K562 (cell line): ENCODE results near the gene PHYHD1. TPM values are rescaled to one million over a fixed set of nuclear protein-coding genes. Genes with fewer than 3 reads are reported as not detected.

Experiments used
- ATAC-seq: fragments of 200-7000 bp; cut with Tn5 transposase; 3 replicates; pipeline ENCODE4 v1.9.1; 2020; ENCODE audit warnings: moderate library complexity
- BruUV-seq: library from RNA; stranded (reverse); fragments of 400-500 nt; replicated peaks from 2 replicates; lab custom pipeline; 2021; lab: Mats Ljungman, UMichigan
- CTCF ChIA-PET: fragments of 300-600 bp; formaldehyde crosslinking; extraction: SDS; loops from one replicate; lab custom pipeline; 2021; ENCODE audit warnings: low intra/inter-chr PET ratio; lab: Yijun Ruan, JAX
- POLR2A ChIA-PET: fragments of 300-600, 350-650 bp; sonication (Branson Sonifier 250); formaldehyde crosslinking; extraction: SDS; loops from one replicate; lab custom pipeline; 2021; ENCODE audit warnings: antibody characterized with exemption, inconsistent platforms; lab: Yijun Ruan, JAX
- DNase-seq, 4 experiments: peaks; one replicate each; pipeline versions ENCODE4 v3.0.0 to v3.0.0-alpha.2; 2011 to 2018; ENCODE audit warnings: low spot score in 3 of 4, mixed read lengths in 3 of 4; ENCODE audit errors: extremely low read depth in 1 of 4
- FAIRE-seq: peaks from 2 replicates; lab custom pipeline; 2011; peaks lifted over from hg19 to GRCh38; lab: Jason Lieb, UNC
- H2AFZ ChIP-seq: 2 replicates; pipeline ENCODE4 v1.6.0; 2011; ENCODE audit warnings: low read depth, low read length, control low read depth, inconsistent platforms
- H3K27ac ChIP-seq: fragments of 200-600 bp; 3 replicates; pipeline ENCODE4 v1.8.0; 2011; ENCODE audit warnings: low read depth, mild to moderate bottlenecking, control low read depth, inconsistent platforms, low read length, moderate library complexity, mixed read lengths; ENCODE audit errors: extremely low read depth
- H3K27me3 ChIP-seq, 2 experiments: fragments of 300-600 bp in 1 of 2; 2 replicates in 1 of 2; 3 replicates in 1 of 2; pipeline versions ENCODE4 v1.6.0 to v1.8.0; 2011; ENCODE audit warnings: inconsistent platforms in 2 of 2, low read length in 2 of 2, mild to moderate bottlenecking in 1 of 2, mixed read lengths in 1 of 2, moderate library complexity in 1 of 2; ENCODE audit not compliant: control insufficient read depth in 2 of 2, insufficient read depth in 2 of 2
- H3K36me3 ChIP-seq: fragments of 300-600 bp; 3 replicates; pipeline ENCODE4 v1.8.0; 2011; ENCODE audit warnings: mild to moderate bottlenecking, low read length, inconsistent platforms; ENCODE audit not compliant: control insufficient read depth, insufficient read depth
- H3K4me1 ChIP-seq, 2 experiments: fragments of 200-600 bp in 1 of 2; replicated peaks in 1 of 2; 2 replicates in 1 of 2; 3 replicates in 1 of 2; pipeline versions ENCODE4 v1.5.1 to v1.8.0; 2011; ENCODE audit warnings: inconsistent platforms in 2 of 2, low read length in 2 of 2, mild to moderate bottlenecking in 1 of 2, mixed read lengths in 1 of 2, moderate library complexity in 1 of 2; ENCODE audit not compliant: control insufficient read depth in 2 of 2, insufficient read depth in 2 of 2
- H3K4me2 ChIP-seq: 2 replicates; pipeline ENCODE4 v1.6.1; 2011; ENCODE audit warnings: low read length, control low read depth, inconsistent platforms, mixed read lengths; ENCODE audit not compliant: insufficient read depth
- H3K4me3 ChIP-seq: fragments of 200-600 bp; sonication (generic), shearing (Covaris generic); 2 replicates; pipeline ENCODE4 v1.5.1; 2016; ENCODE audit warnings: control low read depth, inconsistent platforms
- H3K79me2 ChIP-seq: fragments of 200-600 bp; 3 replicates; pipeline ENCODE4 v1.8.0; 2011; ENCODE audit warnings: low read length, inconsistent platforms; ENCODE audit not compliant: control insufficient read depth, insufficient read depth
- H3K9ac ChIP-seq, 2 experiments: 2 replicates each; pipeline versions ENCODE4 v1.6.0 to v1.6.1; 2011; ENCODE audit warnings: low read depth in 2 of 2, low read length in 2 of 2, control low read depth in 1 of 2, inconsistent platforms in 1 of 2, mild to moderate bottlenecking in 1 of 2, mixed read lengths in 1 of 2; ENCODE audit not compliant: insufficient read depth in 1 of 2
- H3K9me1 ChIP-seq: one replicate; pipeline ENCODE4 v1.6.0; 2011; ENCODE audit warnings: inconsistent platforms, mild to moderate bottlenecking, low read length, moderate library complexity; ENCODE audit not compliant: control insufficient read depth, insufficient read depth
- H3K9me3 ChIP-seq: replicated peaks from 2 replicates; pipeline ENCODE4 v1.5.1; 2011; ENCODE audit warnings: low read depth, low read length, inconsistent platforms; ENCODE audit not compliant: control insufficient read depth, insufficient read depth
- H4K20me1 ChIP-seq: replicated peaks from 2 replicates; pipeline ENCODE4 v1.6.1; 2011; ENCODE audit warnings: low read length, inconsistent platforms, mixed read lengths; ENCODE audit not compliant: control insufficient read depth, insufficient read depth
- HMGN3 ChIP-seq: IDR thresholded peaks from 2 replicates; pipeline ENCODE4 v1.6.1; 2011; ENCODE audit warnings: borderline replicate concordance, low read depth, mild to moderate bottlenecking, mixed read lengths, low read length; ENCODE audit not compliant: insufficient read length; ENCODE audit errors: extremely low read depth
- IFI16 ChIP-seq: fragments of 250-450 bp; sonication (Bioruptor Pico); IDR thresholded peaks from 2 replicates; pipeline ENCODE4 v2.1.2; 2022; ENCODE audit warnings: mild to moderate bottlenecking, inconsistent platforms
- LCOR ChIP-seq: sonication (generic); formaldehyde crosslinking; IDR thresholded peaks from 2 replicates; pipeline ENCODE4 v1.8.0; 2022; ENCODE audit warnings: mild to moderate bottlenecking, missing genetic modification reagents
- NFIC ChIP-seq: fragments of 450-650 bp; IDR thresholded peaks from 2 replicates; pipeline ENCODE4 v1.6.1; 2017; ENCODE audit warnings: mild to moderate bottlenecking, inconsistent platforms
- ZNF140 ChIP-seq: fragments of 250-450 bp; sonication (Bioruptor Pico); IDR thresholded peaks from 2 replicates; pipeline ENCODE4 v1.8.0; 2021; ENCODE audit warnings: moderate library complexity, mild to moderate bottlenecking, inconsistent platforms
- ZNF583 ChIP-seq: fragments of 250-450 bp; sonication (Bioruptor Pico); IDR thresholded peaks from 2 replicates; pipeline ENCODE4 v1.4.0; 2020
- whole genome bisulfite sequencing: fragments of 100-300 bp; shearing (Covaris generic); methylation state at CpG from one replicate; pipeline ENCODE4 v1.1.6; 2016; ENCODE audit warnings: low coverage, mixed read lengths; ENCODE audit not compliant: insufficient coverage; ENCODE audit errors: missing lambda C conversion rate; 5-methylcytosine and 5-hydroxymethylcytosine counted together
- in situ Hi-C: fragments of 300-500 bp; cut with MboI; formaldehyde crosslinking; loops from 4 replicates; pipeline ENCODE4 v1.15.0; 2018; ENCODE audit warnings: inconsistent platforms, mixed read lengths
- intact Hi-C: fragments of 100-400 bp; cut with micrococcal nuclease; formaldehyde crosslinking; loops from 2 replicates; pipeline ENCODE4 v1.14.2; 2022
- polyA plus RNA-seq, 8 experiments: library from polyadenylated mRNA; depleted of rRNA in 4 of 8; stranded (reverse) in 5 of 8; unstranded in 3 of 8; fragments of >200 nt; fragmentation: Nextera tagmentation in 2 of 8; fragmentation: Illumina TruSeq in 1 of 8; extraction: Ambion mirVana in 2 of 8; extraction: Trizol in 1 of 8; gene quantifications; 2 replicates each; pipeline versions ENCODE4 v1.2.1 to v1.2.3, GENCODE V29; 2011 to 2014; ENCODE audit warnings: inconsistent platforms in 1 of 8, missing spikeins in 1 of 8
- total RNA-seq, 7 experiments: library from RNA; depleted of rRNA in 6 of 7; stranded (reverse); fragments of >200 nt in 6 of 7; fragmentation: Illumina TruSeq in 2 of 7; extraction: Trizol in 2 of 7; gene quantifications; 2 replicates each; pipeline versions ENCODE4 v1.2.1 to v1.2.3, GENCODE V29; 2011 to 2021; ENCODE audit warnings: low replicate concordance in 1 of 7
- TF ChIP-seq, protein P1 (sequence below), 2 experiments: fragments of 450-650 bp; conservative IDR thresholded peaks; 2 replicates each; pipeline ENCODE4 v1.6.1; 2017; ENCODE audit warnings: mild to moderate bottlenecking in 2 of 2, moderate library complexity in 2 of 2
- TF ChIP-seq, protein P2 (sequence below), 3 experiments: fragments of 200-800 bp in 1 of 3; sonication (Bioruptor generic) in 1 of 3; sonication (generic) in 1 of 3; formaldehyde crosslinking in 1 of 3; IDR thresholded peaks; 2 replicates each; pipeline versions ENCODE4 v1.6.1 to v1.8.0; 2016 to 2022; ENCODE audit warnings: mild to moderate bottlenecking in 2 of 3, missing compliant biosample characterization in 2 of 3, missing genetic modification characterization in 2 of 3, missing genetic modification reagents in 1 of 3

Gene PHYHD1
- total and polyA plus RNA-seq, 9 of the 15 experiments (the other 6 are each of a cell fraction or from before 2014, with no cell fraction given) = 0.36 to 1.3 (median 0.80) TPM

DNA sequence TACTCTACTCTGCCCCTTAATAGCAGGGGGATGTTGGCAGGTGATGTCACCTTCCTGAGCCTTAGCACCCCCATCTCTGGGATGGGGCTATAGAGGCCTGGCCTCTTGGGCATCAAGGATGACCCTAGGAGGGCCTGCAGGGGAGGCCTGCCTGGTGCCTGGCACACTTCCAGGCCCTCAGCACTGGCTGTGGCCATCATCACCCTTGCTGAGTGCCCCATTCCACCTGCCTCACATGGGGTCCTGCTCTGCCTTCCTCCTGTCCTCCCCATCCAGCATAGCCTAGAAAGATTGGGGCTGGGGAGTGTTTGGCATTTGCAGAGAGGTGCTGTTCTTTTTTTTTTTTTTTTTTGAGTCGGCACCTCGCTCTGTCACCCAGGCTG is 17.7 kb upstream of the PHYHD1 start:
- TF ChIP-seq LCOR (CRISPR knock-in tag) = no peak
- TF ChIP-seq ZNF583 (CRISPR knock-in tag) = no peak
- TF ChIP-seq, protein P1, sequence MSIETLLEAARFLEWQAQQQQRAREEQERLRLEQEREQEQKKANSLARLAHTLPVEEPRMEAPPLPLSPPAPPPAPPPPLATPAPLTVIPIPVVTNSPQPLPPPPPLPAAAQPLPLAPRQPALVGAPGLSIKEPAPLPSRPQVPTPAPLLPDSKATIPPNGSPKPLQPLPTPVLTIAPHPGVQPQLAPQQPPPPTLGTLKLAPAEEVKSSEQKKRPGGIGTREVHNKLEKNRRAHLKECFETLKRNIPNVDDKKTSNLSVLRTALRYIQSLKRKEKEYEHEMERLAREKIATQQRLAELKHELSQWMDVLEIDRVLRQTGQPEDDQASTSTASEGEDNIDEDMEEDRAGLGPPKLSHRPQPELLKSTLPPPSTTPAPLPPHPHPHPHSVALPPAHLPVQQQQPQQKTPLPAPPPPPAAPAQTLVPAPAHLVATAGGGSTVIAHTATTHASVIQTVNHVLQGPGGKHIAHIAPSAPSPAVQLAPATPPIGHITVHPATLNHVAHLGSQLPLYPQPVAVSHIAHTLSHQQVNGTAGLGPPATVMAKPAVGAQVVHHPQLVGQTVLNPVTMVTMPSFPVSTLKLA (conservative IDR thresholded peaks at IDR 0.05) = no peak
- TF ChIP-seq NFIC = peak; percentile 20; the same call in 1 of the 2 replicates
- TF ChIP-seq, protein P2, sequence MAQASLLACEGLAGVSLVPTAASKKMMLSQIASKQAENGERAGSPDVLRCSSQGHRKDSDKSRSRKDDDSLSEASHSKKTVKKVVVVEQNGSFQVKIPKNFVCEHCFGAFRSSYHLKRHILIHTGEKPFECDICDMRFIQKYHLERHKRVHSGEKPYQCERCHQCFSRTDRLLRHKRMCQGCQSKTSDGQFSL (CRISPR knock-in tag; IDR thresholded peaks at IDR 0.05) = no peak
- TF ChIP-seq, protein P2 (tag; IDR thresholded peaks at IDR 0.05) = no peak
- no peak for TF ChIP-seq IFI16 (CRISPR knock-in tag)
- no peak for TF ChIP-seq ZNF140 (CRISPR knock-in tag)
- TF ChIP-seq HMGN3 = no peak
- FAIRE-seq (no peak), ATAC-seq (no peak), DNase-seq (no peak)
- ChIA-PET POLR2A (interaction anchor here (0.6 to 2.0 kb wide), 2 partner anchors 12 to 129 kb away, joined by 3 to 6 read pairs; no protein-coding TSS in a partner anchor), CTCF (no interaction called here)
- Histone ChIP-seq H3K9ac (no peak overlapping the region), H3K4me1 (peaks cover 0 to 28% of the 10 kb centered on the region in 2 experiments; a peak in 1 of 5 replicates), H2AFZ (no peak overlapping the region), H3K9me1 (no peaks in the 10 kb centered on the region), H4K20me1 (no peaks in the 10 kb centered on the region; the same call in 1 of the 2 replicates), H3K4me3 (no peak overlapping the region), H3K4me2 (no peak overlapping the region), H3K36me3 (peaks cover 23% of the 10 kb centered on the region; the same call in 2 of the 3 replicates), H3K79me2 (no peaks in the 10 kb centered on the region), H3K9me3 (no peaks in the 10 kb centered on the region), H3K27me3 (no peaks in the 10 kb centered on the region), H3K27ac (no peak overlapping the region)
- intact Hi-C loops (no loop called here), in situ Hi-C loops (no loop called here)
- no TSS peak for BruUV-seq
- WGBS = no CpG with 5 or more reads among the region's 2 CpGs
